Chondrocyte (in vitro differentiated cells): ENCODE measurements around the gene RAB9A. TPM values are rescaled to one million over a fixed set of nuclear protein-coding genes. Genes with fewer than 3 reads are reported as not detected.
A peak's percentile ranks its signal among the peaks of the same experiment; 100 is the strongest.
"Not testable (repeated sequence)": the region's sequence is repeated elsewhere in the genome, so short reads cannot be mapped to it uniquely, and the experiment has no call there.

Source experiments
- DNase-seq: peaks from one replicate; pipeline ENCODE4 v3.0.0; 2021; ENCODE audit warnings: mixed read lengths, low spot score
- H3K27ac Mint-ChIP-seq: one replicate; pipeline ENCODE4 v1.8.0; 2021; ENCODE audit warnings: mild to moderate bottlenecking, moderate library complexity, mixed read lengths; ENCODE audit not compliant: unreplicated experiment
- H3K27me3 Mint-ChIP-seq: 2 replicates; pipeline ENCODE4 v1.8.0; 2021; ENCODE audit warnings: low read depth, mixed read lengths
- H3K36me3 Mint-ChIP-seq: 2 replicates; pipeline ENCODE4 v1.8.0; 2021; ENCODE audit warnings: low read depth, mixed read lengths
- H3K4me1 Mint-ChIP-seq: 2 replicates; pipeline ENCODE4 v1.8.0; 2021; ENCODE audit warnings: low read depth, mild to moderate bottlenecking, mixed read lengths
- H3K4me3 Mint-ChIP-seq: one replicate; pipeline ENCODE4 v1.8.0; 2021; ENCODE audit warnings: mild to moderate bottlenecking, moderate library complexity, mixed read lengths; ENCODE audit not compliant: unreplicated experiment
- H3K9me3 Mint-ChIP-seq: 2 replicates; pipeline ENCODE4 v1.8.0; 2021; ENCODE audit warnings: low read depth, mixed read lengths
- total RNA-seq: library from RNA; stranded (reverse); gene quantifications from 3 replicates; pipeline ENCODE4 v1.2.1, GENCODE V29; 2021
- TF ChIP-seq, protein P1 (sequence below): fragments of 200-600 bp; sonication (generic); IDR thresholded peaks from 2 replicates; pipeline ENCODE4 v1.5.0; 2021; ENCODE audit warnings: antibody characterized with exemption, mild to moderate bottlenecking, moderate library complexity

RAB9A gene
- total RNA-seq, 1 donor from 2014 or later, result 29.2 TPM

DNA sequence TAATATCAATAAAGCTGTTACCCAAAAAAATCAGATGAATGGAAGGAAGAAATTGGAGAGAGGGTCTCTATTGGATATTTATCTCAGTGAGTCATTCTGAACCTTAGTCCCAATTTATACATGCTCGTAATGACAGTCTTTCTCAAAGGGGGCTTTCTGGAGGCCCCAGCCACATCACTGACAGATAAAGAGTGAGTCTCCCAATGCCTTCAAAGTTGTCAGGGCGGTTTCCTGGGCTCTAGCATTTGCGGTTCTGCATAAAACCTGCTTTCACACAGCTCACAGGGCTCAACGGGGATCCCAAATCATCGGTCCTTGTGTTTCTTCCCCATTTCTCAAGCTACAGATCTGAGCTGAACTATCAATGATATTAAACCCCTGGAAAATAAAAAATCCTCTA, 18.7 kb upstream of the RAB9A start:
- peaks cover 25% of the 10 kb centered on the region for H3K4me1 Mint-ChIP-seq
- no peak for DNase-seq
- H3K9me3 Mint-ChIP-seq, result peaks cover 3% of the 10 kb centered on the region
- no peaks in the 10 kb centered on the region for H3K36me3 Mint-ChIP-seq
- H3K4me3 Mint-ChIP-seq, result no peak overlapping the region
- H3K27ac Mint-ChIP-seq, result peak overlapping the region; percentile 95
- H3K27me3 Mint-ChIP-seq, result no peaks in the 10 kb centered on the region
- TF ChIP-seq, protein P1, sequence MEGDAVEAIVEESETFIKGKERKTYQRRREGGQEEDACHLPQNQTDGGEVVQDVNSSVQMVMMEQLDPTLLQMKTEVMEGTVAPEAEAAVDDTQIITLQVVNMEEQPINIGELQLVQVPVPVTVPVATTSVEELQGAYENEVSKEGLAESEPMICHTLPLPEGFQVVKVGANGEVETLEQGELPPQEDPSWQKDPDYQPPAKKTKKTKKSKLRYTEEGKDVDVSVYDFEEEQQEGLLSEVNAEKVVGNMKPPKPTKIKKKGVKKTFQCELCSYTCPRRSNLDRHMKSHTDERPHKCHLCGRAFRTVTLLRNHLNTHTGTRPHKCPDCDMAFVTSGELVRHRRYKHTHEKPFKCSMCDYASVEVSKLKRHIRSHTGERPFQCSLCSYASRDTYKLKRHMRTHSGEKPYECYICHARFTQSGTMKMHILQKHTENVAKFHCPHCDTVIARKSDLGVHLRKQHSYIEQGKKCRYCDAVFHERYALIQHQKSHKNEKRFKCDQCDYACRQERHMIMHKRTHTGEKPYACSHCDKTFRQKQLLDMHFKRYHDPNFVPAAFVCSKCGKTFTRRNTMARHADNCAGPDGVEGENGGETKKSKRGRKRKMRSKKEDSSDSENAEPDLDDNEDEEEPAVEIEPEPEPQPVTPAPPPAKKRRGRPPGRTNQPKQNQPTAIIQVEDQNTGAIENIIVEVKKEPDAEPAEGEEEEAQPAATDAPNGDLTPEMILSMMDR, result no peak

DNA sequence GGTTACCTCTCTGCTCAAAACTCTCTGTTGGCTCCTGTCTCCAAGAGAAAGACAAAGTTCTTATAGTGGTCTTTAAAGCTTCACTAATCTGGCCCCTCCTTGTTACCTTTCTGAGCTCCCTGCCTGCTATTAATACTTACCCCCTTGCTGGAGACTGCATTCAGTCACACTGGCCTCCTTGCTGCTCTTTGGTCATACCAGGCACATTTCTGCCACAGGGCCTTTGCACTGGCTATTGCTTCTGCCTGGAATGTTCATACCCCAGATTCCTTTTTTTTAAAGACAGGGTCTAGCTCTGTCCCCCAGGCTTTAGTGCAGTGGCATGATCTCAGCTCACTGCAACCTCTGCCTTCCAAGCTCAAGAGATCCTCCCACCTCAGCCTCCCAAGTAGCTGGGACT, 15.9 kb upstream of the RAB9A start:
- H3K9me3 Mint-ChIP-seq, result no peaks in the 10 kb centered on the region

DNA sequence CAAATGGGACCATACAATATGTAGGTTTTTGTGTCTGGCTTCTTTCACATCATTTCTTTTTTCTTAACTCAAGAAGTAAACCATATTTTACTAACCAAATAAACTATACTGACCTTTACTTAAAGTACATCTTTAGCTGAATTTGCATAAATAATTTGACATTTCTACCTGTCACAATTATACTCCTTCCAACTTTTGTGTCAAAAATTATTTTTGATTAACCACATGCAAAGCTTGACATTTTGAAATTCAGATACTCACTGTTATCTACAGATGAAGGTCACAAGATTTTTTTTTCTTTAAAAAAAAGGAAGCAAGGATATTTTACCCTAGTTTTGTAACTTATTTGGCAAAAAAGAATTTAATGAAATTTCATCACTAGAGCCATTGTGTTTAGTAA, 12.0 kb upstream of the RAB9A start:
- H3K4me3 Mint-ChIP-seq, result no peak overlapping the region
- TF ChIP-seq, protein P1, result no peak
- no peaks in the 10 kb centered on the region for H3K27me3 Mint-ChIP-seq
- no peaks in the 10 kb centered on the region for H3K4me1 Mint-ChIP-seq
- H3K36me3 Mint-ChIP-seq, result no peaks in the 10 kb centered on the region
- peaks cover 8% of the 10 kb centered on the region for H3K9me3 Mint-ChIP-seq
- DNase-seq, result no peak
- no peak overlapping the region for H3K27ac Mint-ChIP-seq

More for the DNA sequence above, 15.9 kb upstream of the RAB9A start:
- no peak overlapping the region for H3K27ac Mint-ChIP-seq
- TF ChIP-seq, protein P1, result no peak
- no peak overlapping the region for H3K4me3 Mint-ChIP-seq
- no peak for DNase-seq
- H3K4me1 Mint-ChIP-seq, result peaks cover 11% of the 10 kb centered on the region
- no peaks in the 10 kb centered on the region for H3K36me3 Mint-ChIP-seq
- H3K27me3 Mint-ChIP-seq, result no peaks in the 10 kb centered on the region

DNA sequence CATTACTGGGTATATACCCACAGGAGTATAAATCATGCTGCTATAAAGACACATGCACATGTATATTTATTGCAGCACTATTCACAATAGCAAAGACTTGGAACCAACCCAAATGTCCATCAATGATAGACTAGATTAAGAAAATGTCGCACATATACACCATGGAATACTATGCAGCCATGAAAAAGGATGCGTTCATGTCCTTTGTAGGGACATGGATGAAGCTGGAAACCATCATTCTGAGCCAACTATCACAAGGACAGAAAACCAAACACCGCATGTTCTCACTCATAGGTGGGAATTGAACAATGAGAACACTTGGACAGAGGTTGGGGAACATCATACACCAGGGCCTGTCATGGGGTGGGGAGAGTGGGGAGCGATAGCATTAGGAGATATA, 9.2 kb upstream of the RAB9A start:
- not testable (repeated sequence) for H3K27me3 Mint-ChIP-seq, H3K27ac Mint-ChIP-seq, H3K4me1 Mint-ChIP-seq, DNase-seq, H3K36me3 Mint-ChIP-seq, H3K4me3 Mint-ChIP-seq
- peaks cover 13% of the 10 kb centered on the region for H3K9me3 Mint-ChIP-seq

DNA sequence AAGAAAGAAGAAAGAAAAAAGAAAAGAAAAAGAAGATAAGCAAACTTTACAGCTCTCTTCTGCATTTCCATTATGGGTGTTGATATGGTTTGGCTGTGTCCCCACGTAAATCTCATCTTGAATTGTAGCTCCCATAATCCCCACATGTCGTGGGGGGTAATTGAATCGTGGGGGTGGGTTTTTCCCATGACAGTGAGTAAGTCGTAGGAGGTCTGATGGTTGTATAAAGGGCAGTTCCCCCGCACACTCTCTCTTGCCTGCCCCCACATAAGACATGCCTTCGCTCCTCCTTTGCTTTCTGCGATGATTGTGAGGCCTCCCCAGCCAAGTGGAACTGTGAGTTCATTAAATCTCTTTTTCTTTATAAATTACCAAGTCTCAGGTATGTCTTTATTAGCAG, 7.3 kb upstream of the RAB9A start:
- Mint-ChIP-seq H3K36me3 (no peaks in the 10 kb centered on the region), H3K9me3 (peaks cover 13% of the 10 kb centered on the region), H3K27me3 (no peaks in the 10 kb centered on the region)

DNA sequence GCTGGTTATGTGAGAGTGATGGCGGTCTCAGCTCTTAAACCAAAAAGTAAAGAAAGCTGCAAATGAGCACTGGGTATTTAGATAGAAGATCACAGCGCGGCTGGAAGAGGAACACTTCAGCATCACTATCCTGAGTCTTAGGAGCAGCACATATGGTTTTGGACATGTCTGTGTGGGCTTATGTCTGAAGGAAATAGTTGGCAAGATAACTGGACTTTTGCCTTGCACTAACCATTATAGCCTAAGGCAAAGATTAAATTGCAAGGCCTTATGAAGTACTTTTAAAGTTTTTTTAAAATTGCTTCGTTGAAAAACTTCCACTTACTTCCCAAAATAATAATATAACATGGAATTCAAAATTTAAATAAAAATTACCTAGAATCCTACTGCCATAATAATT, 4.6 kb upstream of the RAB9A start:
- DNase-seq, result no peak
- Mint-ChIP-seq H3K27ac (no peak overlapping the region), H3K27me3 (no peaks in the 10 kb centered on the region), H3K4me1 (peaks cover 16% of the 10 kb centered on the region), H3K4me3 (no peak overlapping the region), H3K36me3 (no peaks in the 10 kb centered on the region), H3K9me3 (peaks cover 10% of the 10 kb centered on the region)
- TF ChIP-seq, protein P1, result no peak

More for the DNA sequence above, 7.3 kb upstream of the RAB9A start:
- Mint-ChIP-seq H3K4me3 (no peak overlapping the region), H3K4me1 (peaks cover 11% of the 10 kb centered on the region), H3K27ac (no peak overlapping the region)
- TF ChIP-seq, protein P1, result no peak
- no peak for DNase-seq
